Astrocyte (in vitro differentiated cells and primary cell): ENCODE data around the gene MUC5AC. TPM values are rescaled to one million over a fixed set of nuclear protein-coding genes. Genes with fewer than 3 reads are reported as not detected.
A peak's percentile ranks its signal among the peaks of the same experiment; 100 is the strongest.

Source experiments
- DNase-seq: peaks from one replicate; pipeline ENCODE4 v3.0.0-alpha.2; 2010; ENCODE audit warnings: low read depth
- FAIRE-seq: peaks from 2 replicates; lab custom pipeline; 2011; peaks lifted over from hg19 to GRCh38; lab: Jason Lieb, UNC
- H2AFZ ChIP-seq: 2 replicates; pipeline ENCODE4 v1.6.0; 2012; ENCODE audit warnings: low read depth, low read length, inconsistent platforms
- H3K27ac ChIP-seq: 2 replicates; pipeline ENCODE4 v1.5.1; 2011; ENCODE audit warnings: low read depth, low read length, inconsistent platforms
- H3K27me3 ChIP-seq: 2 replicates; pipeline ENCODE4 v1.6.0; 2011; ENCODE audit warnings: low read length, inconsistent platforms; ENCODE audit not compliant: insufficient read depth
- H3K36me3 ChIP-seq: 2 replicates; pipeline ENCODE4 v1.5.1; 2011; ENCODE audit warnings: low read length, inconsistent platforms; ENCODE audit not compliant: insufficient read depth
- H3K4me1 ChIP-seq: 2 replicates; pipeline ENCODE4 v1.5.1; 2011; ENCODE audit warnings: low read length, inconsistent platforms; ENCODE audit not compliant: insufficient read depth
- H3K4me2 ChIP-seq: 2 replicates; pipeline ENCODE4 v1.6.0; 2012; ENCODE audit warnings: low read length, inconsistent platforms
- H3K4me3 ChIP-seq: 2 replicates; pipeline ENCODE4 v1.5.1; 2011; ENCODE audit warnings: low read depth, mild to moderate bottlenecking, low read length, inconsistent platforms; ENCODE audit not compliant: insufficient read depth
- H3K79me2 ChIP-seq: 2 replicates; pipeline ENCODE4 v1.6.0; 2012; ENCODE audit warnings: mild to moderate bottlenecking, low read length, inconsistent platforms; ENCODE audit not compliant: insufficient read depth
- H3K9ac ChIP-seq: 2 replicates; pipeline ENCODE4 v1.6.0; 2012; ENCODE audit warnings: mild to moderate bottlenecking, low read length, inconsistent platforms
- H3K9me3 ChIP-seq: 2 replicates; pipeline ENCODE4 v1.5.1; 2012; ENCODE audit warnings: low read depth, mild to moderate bottlenecking, low read length, inconsistent platforms; ENCODE audit not compliant: insufficient read depth
- H4K20me1 ChIP-seq: 2 replicates; pipeline ENCODE4 v1.6.0; 2012; ENCODE audit warnings: low read length, inconsistent platforms; ENCODE audit not compliant: insufficient read depth
- H3K27ac Mint-ChIP-seq: one replicate; pipeline ENCODE4 v1.8.0; 2021; ENCODE audit warnings: mild to moderate bottlenecking, mixed read lengths; ENCODE audit not compliant: unreplicated experiment
- H3K27me3 Mint-ChIP-seq: one replicate; pipeline ENCODE4 v1.8.0; 2021; ENCODE audit warnings: low read depth, mixed read lengths; ENCODE audit not compliant: unreplicated experiment
- H3K36me3 Mint-ChIP-seq: one replicate; pipeline ENCODE4 v1.8.0; 2021; ENCODE audit warnings: low read depth, mixed read lengths; ENCODE audit not compliant: unreplicated experiment
- H3K4me1 Mint-ChIP-seq: one replicate; pipeline ENCODE4 v1.8.0; 2021; ENCODE audit warnings: low read depth, mixed read lengths; ENCODE audit not compliant: unreplicated experiment
- H3K4me3 Mint-ChIP-seq: one replicate; pipeline ENCODE4 v1.8.0; 2021; ENCODE audit warnings: mild to moderate bottlenecking, moderate library complexity, mixed read lengths; ENCODE audit not compliant: unreplicated experiment
- H3K9me3 Mint-ChIP-seq: one replicate; pipeline ENCODE4 v1.8.0; 2021; ENCODE audit warnings: mild to moderate bottlenecking, mixed read lengths; ENCODE audit not compliant: unreplicated experiment
- EZH2 ChIP-seq: IDR thresholded peaks from 2 replicates; pipeline ENCODE4 v1.6.1; 2012; ENCODE audit warnings: mild to moderate bottlenecking, low read length, inconsistent platforms; ENCODE audit not compliant: insufficient read depth
- total RNA-seq: library from RNA; stranded (reverse); gene quantifications from 2 replicates; pipeline ENCODE4 v1.2.1, GENCODE V29; 2021
- TF ChIP-seq, protein P1 (sequence below): IDR thresholded peaks from 2 replicates; pipeline ENCODE4 v1.5.1; 2011; ENCODE audit warnings: low read depth, mild to moderate bottlenecking, inconsistent platforms, low read length, moderate library complexity; ENCODE audit not compliant: insufficient read depth

Gene MUC5AC
- total RNA-seq, 1 donor from 2014 or later: not detected

DNA sequence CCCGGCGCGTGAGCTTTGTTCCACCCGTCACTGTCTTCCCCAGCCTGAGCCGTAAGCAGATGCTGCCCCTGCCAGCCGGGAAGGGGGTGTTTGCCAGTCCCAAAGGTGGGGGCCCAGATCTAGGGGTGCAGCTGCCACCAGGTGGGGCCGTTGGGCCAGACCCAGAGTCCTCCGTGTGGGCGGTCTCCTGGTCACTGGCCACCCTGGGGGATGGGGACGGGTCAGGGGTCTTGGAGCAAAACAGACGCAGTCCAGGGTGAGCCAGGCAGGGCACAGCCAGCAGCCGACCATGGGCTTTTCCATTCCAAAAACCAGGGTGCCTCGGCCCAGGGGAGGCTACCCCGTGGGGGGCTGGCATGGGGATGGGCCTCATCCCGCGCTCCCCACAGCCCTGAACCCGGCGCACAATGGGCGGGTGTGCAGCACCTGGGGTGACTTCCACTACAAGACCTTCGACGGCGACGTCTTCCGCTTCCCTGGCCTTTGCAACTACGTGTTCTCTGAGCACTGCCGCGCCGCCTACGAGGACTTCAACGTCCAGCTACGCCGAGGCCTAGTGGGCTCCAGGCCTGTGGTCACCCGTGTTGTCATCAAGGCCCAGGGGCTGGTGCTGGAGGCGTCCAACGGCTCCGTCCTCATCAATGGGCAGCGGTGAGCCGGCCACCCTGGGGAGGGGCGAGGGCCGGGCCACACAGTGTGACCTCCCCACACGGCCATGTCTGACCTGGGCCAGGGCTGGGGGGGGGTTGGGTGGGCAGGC lies 68.7 kb downstream of the MUC5AC start:
- no peak for FAIRE-seq

DNA sequence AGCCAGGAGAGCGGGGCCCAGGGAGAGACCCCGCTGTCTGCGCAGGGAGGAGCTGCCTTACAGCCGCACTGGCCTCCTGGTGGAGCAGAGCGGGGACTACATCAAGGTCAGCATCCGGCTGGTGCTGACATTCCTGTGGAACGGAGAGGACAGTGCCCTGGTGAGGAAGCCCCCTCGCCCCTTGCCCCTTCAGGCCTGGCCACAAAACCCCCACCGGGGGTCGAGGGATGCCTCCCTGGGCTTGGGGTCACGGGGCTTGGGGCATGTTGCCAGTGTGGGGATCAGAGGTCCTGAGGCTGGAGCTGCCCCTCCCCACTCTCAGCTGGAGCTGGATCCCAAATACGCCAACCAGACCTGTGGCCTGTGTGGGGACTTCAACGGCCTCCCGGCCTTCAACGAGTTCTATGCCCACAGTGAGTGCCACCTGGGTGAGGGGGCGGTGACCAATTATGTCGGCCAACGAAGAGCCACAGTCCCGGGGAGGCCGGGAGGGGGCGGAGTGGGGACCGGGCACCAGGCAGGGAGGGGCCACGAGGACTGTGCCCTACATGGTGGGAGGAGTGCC lies 69.3 kb downstream of the MUC5AC start:
- H3K27ac Mint-ChIP-seq: no peak overlapping the region

More for the DNA sequence above, 68.7 kb downstream of the MUC5AC start:
- Histone ChIP-seq H3K9ac (no peak overlapping the region), H2AFZ (no peak overlapping the region), H3K4me2 (no peak overlapping the region), H3K4me1 (no peaks in the 10 kb centered on the region), H3K36me3 (no peaks in the 10 kb centered on the region), H3K27ac (no peak overlapping the region), H3K27me3 (no peaks in the 10 kb centered on the region), H3K4me3 (no peak overlapping the region), H3K79me2 (no peaks in the 10 kb centered on the region), H3K9me3 (no peaks in the 10 kb centered on the region), H4K20me1 (no peaks in the 10 kb centered on the region)
- no peaks in the 10 kb centered on the region for H3K9me3 Mint-ChIP-seq
- H3K27ac Mint-ChIP-seq: no peak overlapping the region
- TF ChIP-seq, protein P1, sequence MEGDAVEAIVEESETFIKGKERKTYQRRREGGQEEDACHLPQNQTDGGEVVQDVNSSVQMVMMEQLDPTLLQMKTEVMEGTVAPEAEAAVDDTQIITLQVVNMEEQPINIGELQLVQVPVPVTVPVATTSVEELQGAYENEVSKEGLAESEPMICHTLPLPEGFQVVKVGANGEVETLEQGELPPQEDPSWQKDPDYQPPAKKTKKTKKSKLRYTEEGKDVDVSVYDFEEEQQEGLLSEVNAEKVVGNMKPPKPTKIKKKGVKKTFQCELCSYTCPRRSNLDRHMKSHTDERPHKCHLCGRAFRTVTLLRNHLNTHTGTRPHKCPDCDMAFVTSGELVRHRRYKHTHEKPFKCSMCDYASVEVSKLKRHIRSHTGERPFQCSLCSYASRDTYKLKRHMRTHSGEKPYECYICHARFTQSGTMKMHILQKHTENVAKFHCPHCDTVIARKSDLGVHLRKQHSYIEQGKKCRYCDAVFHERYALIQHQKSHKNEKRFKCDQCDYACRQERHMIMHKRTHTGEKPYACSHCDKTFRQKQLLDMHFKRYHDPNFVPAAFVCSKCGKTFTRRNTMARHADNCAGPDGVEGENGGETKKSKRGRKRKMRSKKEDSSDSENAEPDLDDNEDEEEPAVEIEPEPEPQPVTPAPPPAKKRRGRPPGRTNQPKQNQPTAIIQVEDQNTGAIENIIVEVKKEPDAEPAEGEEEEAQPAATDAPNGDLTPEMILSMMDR: no peak
- no peak for TF ChIP-seq EZH2
- DNase-seq: no peak
- no peaks in the 10 kb centered on the region for H3K4me1 Mint-ChIP-seq
- H3K4me3 Mint-ChIP-seq: no peak overlapping the region
- no peaks in the 10 kb centered on the region for H3K36me3 Mint-ChIP-seq
- H3K27me3 Mint-ChIP-seq: peaks cover 12% of the 10 kb centered on the region

More for the DNA sequence above, 69.3 kb downstream of the MUC5AC start:
- no peak for FAIRE-seq
- TF ChIP-seq, protein P1: peak; percentile 4
- no peak for TF ChIP-seq EZH2
- H3K4me2 ChIP-seq: no peak overlapping the region
- no peaks in the 10 kb centered on the region for H3K27me3 ChIP-seq
- H3K79me2 ChIP-seq: no peaks in the 10 kb centered on the region
- no peak overlapping the region for H3K4me3 ChIP-seq
- Mint-ChIP-seq H3K36me3 (no peaks in the 10 kb centered on the region), H3K4me3 (no peak overlapping the region), H3K4me1 (no peaks in the 10 kb centered on the region), H3K27me3 (peaks cover 7% of the 10 kb centered on the region), H3K9me3 (no peaks in the 10 kb centered on the region)
- no peak overlapping the region for H2AFZ ChIP-seq
- no peak overlapping the region for H3K27ac ChIP-seq
- H3K36me3 ChIP-seq: no peaks in the 10 kb centered on the region
- no peaks in the 10 kb centered on the region for H3K4me1 ChIP-seq
- no peak for DNase-seq
- no peaks in the 10 kb centered on the region for H4K20me1 ChIP-seq
- no peaks in the 10 kb centered on the region for H3K9me3 ChIP-seq
- H3K9ac ChIP-seq: no peak overlapping the region
